Osteocyte (in vitro differentiated cells): ENCODE results near the gene ANO6. TPM values are rescaled to one million over a fixed set of nuclear protein-coding genes. Genes with fewer than 3 reads are reported as not detected.

Experiments used
- DNase-seq: peaks from one replicate; pipeline ENCODE4 v3.0.0; 2021; ENCODE audit warnings: mixed read lengths; ENCODE audit not compliant: unreplicated experiment; ENCODE audit errors: extremely low spot score
- H3K27ac Mint-ChIP-seq: one replicate; pipeline ENCODE4 v1.8.0; 2021; ENCODE audit warnings: mild to moderate bottlenecking, mixed read lengths; ENCODE audit not compliant: unreplicated experiment
- H3K27me3 Mint-ChIP-seq: one replicate; pipeline ENCODE4 v1.8.0; 2021; ENCODE audit warnings: mixed read lengths; ENCODE audit not compliant: unreplicated experiment
- H3K36me3 Mint-ChIP-seq: one replicate; pipeline ENCODE4 v1.8.0; 2021; ENCODE audit warnings: mixed read lengths; ENCODE audit not compliant: unreplicated experiment
- H3K4me1 Mint-ChIP-seq: one replicate; pipeline ENCODE4 v1.8.0; 2021; ENCODE audit warnings: mixed read lengths; ENCODE audit not compliant: unreplicated experiment
- H3K4me3 Mint-ChIP-seq: one replicate; pipeline ENCODE4 v1.8.0; 2021; ENCODE audit warnings: mild to moderate bottlenecking, moderate library complexity, mixed read lengths; ENCODE audit not compliant: unreplicated experiment
- H3K9me3 Mint-ChIP-seq: one replicate; pipeline ENCODE4 v1.8.0; 2021; ENCODE audit warnings: mixed read lengths; ENCODE audit not compliant: unreplicated experiment
- CTCF ChIP-seq: fragments of 200-600 bp; sonication (generic); IDR thresholded peaks from 2 replicates; pipeline ENCODE4 v1.5.0; 2021; ENCODE audit warnings: antibody characterized with exemption, mild to moderate bottlenecking, moderate library complexity
- total RNA-seq: library from RNA; stranded (reverse); gene quantifications from 2 replicates; pipeline ENCODE4 v1.2.1, GENCODE V29; 2021

Gene ANO6
- total RNA-seq, 1 donor from 2014 or later: 65.5 TPM

- Mint-ChIP-seq H3K27ac (peak overlapping the region; percentile 42), H3K4me3 (no peak overlapping the region), H3K27me3 (peaks cover 28% of the 10 kb centered on the region), H3K9me3 (no peaks in the 10 kb centered on the region), H3K4me1 (peaks cover 7% of the 10 kb centered on the region), H3K36me3 (no peaks in the 10 kb centered on the region)
- no peak for DNase-seq
- no peak for TF ChIP-seq CTCF
Measured at GRCh38 chr12:45458854-45459807, 243.2 kb downstream of the ANO6 start.

GRCh38 chr12:45462506-45462905, 246.6 kb downstream of the ANO6 start:
- H3K4me1 Mint-ChIP-seq: peaks cover 7% of the 10 kb centered on the region
- H3K27ac Mint-ChIP-seq: no peak overlapping the region
- H3K27me3 Mint-ChIP-seq: peaks cover 49% of the 10 kb centered on the region
- no peaks in the 10 kb centered on the region for H3K9me3 Mint-ChIP-seq
- no peaks in the 10 kb centered on the region for H3K36me3 Mint-ChIP-seq
- H3K4me3 Mint-ChIP-seq: no peak overlapping the region
- no peak for TF ChIP-seq CTCF
- DNase-seq: no peak

GRCh38 chr12:45464699-45465098, 248.8 kb downstream of the ANO6 start:
- no peak for TF ChIP-seq CTCF
- no peak for DNase-seq
- no peaks in the 10 kb centered on the region for H3K36me3 Mint-ChIP-seq
- peaks cover 4% of the 10 kb centered on the region for H3K4me1 Mint-ChIP-seq
- peaks cover 58% of the 10 kb centered on the region for H3K27me3 Mint-ChIP-seq
- H3K27ac Mint-ChIP-seq: no peak overlapping the region
- H3K4me3 Mint-ChIP-seq: no peak overlapping the region
- H3K9me3 Mint-ChIP-seq: no peaks in the 10 kb centered on the region

GRCh38 chr12:45468751-45469615, 253.1 kb downstream of the ANO6 start:
- Mint-ChIP-seq H3K27ac (no peak overlapping the region), H3K9me3 (no peaks in the 10 kb centered on the region), H3K4me3 (no peak overlapping the region), H3K4me1 (no peaks in the 10 kb centered on the region), H3K27me3 (peaks cover 44% of the 10 kb centered on the region), H3K36me3 (no peaks in the 10 kb centered on the region)
- DNase-seq: no peak
- no peak for TF ChIP-seq CTCF

- H3K27ac Mint-ChIP-seq: no peak overlapping the region
- no peak for TF ChIP-seq CTCF
- peaks cover 36% of the 10 kb centered on the region for H3K27me3 Mint-ChIP-seq
- no peaks in the 10 kb centered on the region for H3K4me1 Mint-ChIP-seq
- DNase-seq: no peak
- no peak overlapping the region for H3K4me3 Mint-ChIP-seq
- no peaks in the 10 kb centered on the region for H3K36me3 Mint-ChIP-seq
- H3K9me3 Mint-ChIP-seq: no peaks in the 10 kb centered on the region
Measured at GRCh38 chr12:45469902-45470301, 254.0 kb downstream of the ANO6 start.
